ENCODE measurements around the gene RTL5. TPM values are rescaled to one million over a fixed set of nuclear protein-coding genes. Genes with fewer than 3 reads are reported as not detected.

RTL5 gene
- total and polyA plus RNA-seq, 2 experiments from 2014 or later, result 0.31 to 0.94 TPM

DNA sequence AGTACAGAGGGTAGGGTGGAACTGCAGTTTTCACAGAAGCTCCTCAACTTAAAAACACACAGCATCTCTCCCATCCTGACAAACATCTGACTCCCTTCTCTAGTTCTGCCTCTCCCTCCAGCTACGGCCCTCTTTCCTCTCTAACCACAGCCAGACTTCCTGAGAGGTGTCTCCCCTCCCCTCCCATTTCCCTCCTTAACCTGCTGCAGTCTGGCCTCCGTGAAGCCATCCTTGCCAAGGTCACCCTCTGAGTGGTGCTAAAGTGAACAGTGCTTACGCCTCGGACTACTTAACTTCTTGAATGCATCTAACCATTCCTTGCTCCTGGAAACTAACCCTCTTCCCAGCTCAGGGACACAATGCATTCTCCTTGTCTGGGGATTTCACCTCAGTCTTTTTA lies 53.3 kb downstream of the RTL5 start (continued):
- TF ChIP-seq, protein P1, sequence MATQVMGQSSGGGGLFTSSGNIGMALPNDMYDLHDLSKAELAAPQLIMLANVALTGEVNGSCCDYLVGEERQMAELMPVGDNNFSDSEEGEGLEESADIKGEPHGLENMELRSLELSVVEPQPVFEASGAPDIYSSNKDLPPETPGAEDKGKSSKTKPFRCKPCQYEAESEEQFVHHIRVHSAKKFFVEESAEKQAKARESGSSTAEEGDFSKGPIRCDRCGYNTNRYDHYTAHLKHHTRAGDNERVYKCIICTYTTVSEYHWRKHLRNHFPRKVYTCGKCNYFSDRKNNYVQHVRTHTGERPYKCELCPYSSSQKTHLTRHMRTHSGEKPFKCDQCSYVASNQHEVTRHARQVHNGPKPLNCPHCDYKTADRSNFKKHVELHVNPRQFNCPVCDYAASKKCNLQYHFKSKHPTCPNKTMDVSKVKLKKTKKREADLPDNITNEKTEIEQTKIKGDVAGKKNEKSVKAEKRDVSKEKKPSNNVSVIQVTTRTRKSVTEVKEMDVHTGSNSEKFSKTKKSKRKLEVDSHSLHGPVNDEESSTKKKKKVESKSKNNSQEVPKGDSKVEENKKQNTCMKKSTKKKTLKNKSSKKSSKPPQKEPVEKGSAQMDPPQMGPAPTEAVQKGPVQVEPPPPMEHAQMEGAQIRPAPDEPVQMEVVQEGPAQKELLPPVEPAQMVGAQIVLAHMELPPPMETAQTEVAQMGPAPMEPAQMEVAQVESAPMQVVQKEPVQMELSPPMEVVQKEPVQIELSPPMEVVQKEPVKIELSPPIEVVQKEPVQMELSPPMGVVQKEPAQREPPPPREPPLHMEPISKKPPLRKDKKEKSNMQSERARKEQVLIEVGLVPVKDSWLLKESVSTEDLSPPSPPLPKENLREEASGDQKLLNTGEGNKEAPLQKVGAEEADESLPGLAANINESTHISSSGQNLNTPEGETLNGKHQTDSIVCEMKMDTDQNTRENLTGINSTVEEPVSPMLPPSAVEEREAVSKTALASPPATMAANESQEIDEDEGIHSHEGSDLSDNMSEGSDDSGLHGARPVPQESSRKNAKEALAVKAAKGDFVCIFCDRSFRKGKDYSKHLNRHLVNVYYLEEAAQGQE (IDR thresholded peaks at IDR 0.05; ENCODE audit: unreplicated experiment), result no peak
- TF ChIP-seq ZNF114 (CRISPR knock-in tag; IDR thresholded peaks at IDR 0.05), result no peak
- TF ChIP-seq JUNB (IDR thresholded peaks at IDR 0.05; ENCODE audit: unreplicated experiment), result no peak
- TF ChIP-seq, protein P2, sequence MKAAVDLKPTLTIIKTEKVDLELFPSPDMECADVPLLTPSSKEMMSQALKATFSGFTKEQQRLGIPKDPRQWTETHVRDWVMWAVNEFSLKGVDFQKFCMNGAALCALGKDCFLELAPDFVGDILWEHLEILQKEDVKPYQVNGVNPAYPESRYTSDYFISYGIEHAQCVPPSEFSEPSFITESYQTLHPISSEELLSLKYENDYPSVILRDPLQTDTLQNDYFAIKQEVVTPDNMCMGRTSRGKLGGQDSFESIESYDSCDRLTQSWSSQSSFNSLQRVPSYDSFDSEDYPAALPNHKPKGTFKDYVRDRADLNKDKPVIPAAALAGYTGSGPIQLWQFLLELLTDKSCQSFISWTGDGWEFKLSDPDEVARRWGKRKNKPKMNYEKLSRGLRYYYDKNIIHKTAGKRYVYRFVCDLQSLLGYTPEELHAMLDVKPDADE (IDR thresholded peaks at IDR 0.05), result no peak
- no peak for TF ChIP-seq STAT1 (IDR thresholded peaks at IDR 0.05; ENCODE audit: unreplicated experiment)
- no peak for TF ChIP-seq EZH2 (IDR thresholded peaks at IDR 0.05; ENCODE audit: low read depth, unreplicated experiment)

Other genes starting within 250 kb of the RTL5 start
- 7.0 and 9.5 TPM in 2 replicates for gene NHSL2, start 221.1 kb downstream of the RTL5 start, total RNA-seq (2014; rRNA removed; shearing (Covaris generic))
- gene NHSL2, start 221.1 kb downstream of the RTL5 start, polyA plus RNA-seq (2016; fragmentation: Nextera tagmentation; extraction: Ambion mirVana), result 3.7 and 4.7 TPM in 2 replicates
- 3.5 and 7.2 TPM in 2 replicates for gene PIN4, start 49.8 kb upstream of the RTL5 start, total RNA-seq (2014; rRNA removed; shearing (Covaris generic))
- 72.5 and 80.6 TPM in 2 replicates for gene PIN4, start 49.8 kb upstream of the RTL5 start, polyA plus RNA-seq (2016; fragmentation: Nextera tagmentation; extraction: Ambion mirVana)
- 21.2 and 23.1 TPM in 2 replicates for gene ERCC6L, start 107.1 kb upstream of the RTL5 start, total RNA-seq (2014; rRNA removed; shearing (Covaris generic))
- 8.3 and 11.3 TPM in 2 replicates for gene ERCC6L, start 107.1 kb upstream of the RTL5 start, polyA plus RNA-seq (2016; fragmentation: Nextera tagmentation; extraction: Ambion mirVana)
- 550 and 572 TPM in 2 replicates for gene RPS4X, start 145.3 kb upstream of the RTL5 start, total RNA-seq (2014; rRNA removed; shearing (Covaris generic))
- gene RPS4X, start 145.3 kb upstream of the RTL5 start, polyA plus RNA-seq (2016; fragmentation: Nextera tagmentation; extraction: Ambion mirVana), result 648 and 664 TPM in 2 replicates
- 0.45 and 2.1 TPM in 2 replicates for gene CITED1, start 174.0 kb upstream of the RTL5 start, total RNA-seq (2014; rRNA removed; shearing (Covaris generic))
- 1.1 and 2.0 TPM in 2 replicates for gene CITED1, start 174.0 kb upstream of the RTL5 start, polyA plus RNA-seq (2016; fragmentation: Nextera tagmentation; extraction: Ambion mirVana)

Measured in GM23338 (cell line).